GM18526 (cell line): Measurements from ENCODE around the gene GPR68.

Experiments used
- POLR2A ChIP-seq: IDR thresholded peaks from 3 replicates; pipeline ENCODE4 v1.6.1; 2011; ENCODE audit not compliant: insufficient read length; ENCODE audit errors: extremely low read depth

Gene GPR68

GRCh38 chr14:91261986-91262549 lies 17.6 kb upstream of the GPR68 start:
- no peak for TF ChIP-seq POLR2A

- TF ChIP-seq POLR2A: no peak
Observed at GRCh38 chr14:91261115-91261514, 16.6 kb upstream of the GPR68 start.

GRCh38 chr14:91258876-91259275 lies 14.4 kb upstream of the GPR68 start:
- no peak for TF ChIP-seq POLR2A

DNA sequence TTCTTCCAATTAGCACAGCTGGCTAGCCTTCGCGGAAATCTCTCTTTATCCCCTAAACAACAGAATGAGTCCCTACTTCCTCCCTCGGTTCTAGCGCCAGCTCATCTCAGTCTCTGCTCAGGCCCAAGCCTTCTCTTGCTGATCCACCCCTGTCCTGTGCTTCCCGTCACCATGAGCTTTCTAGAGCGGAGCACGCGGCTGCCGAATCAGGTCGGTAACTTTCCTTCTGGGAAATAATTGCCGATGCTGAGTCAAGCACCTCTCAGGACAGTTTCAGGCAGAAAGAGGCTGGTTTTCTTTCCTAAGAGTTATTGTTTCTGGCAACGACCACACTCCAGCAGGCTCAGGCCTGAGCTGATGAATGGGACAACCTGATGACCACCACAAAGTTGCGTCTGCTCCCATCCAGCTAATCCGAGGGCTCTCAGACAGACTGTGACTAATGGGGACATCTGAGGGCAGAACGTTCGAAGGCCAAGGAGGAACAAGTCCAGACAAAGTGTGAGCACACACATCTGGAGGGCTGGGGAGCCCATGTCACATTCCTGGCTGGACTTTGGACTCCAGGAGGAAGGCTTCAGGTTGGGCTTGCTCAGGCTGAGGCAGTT lies 13.6 kb upstream of the GPR68 start:
- TF ChIP-seq POLR2A: no peak

- no peak for TF ChIP-seq POLR2A
Observed at GRCh38 chr14:91257328-91258010, 13.0 kb upstream of the GPR68 start.

DNA sequence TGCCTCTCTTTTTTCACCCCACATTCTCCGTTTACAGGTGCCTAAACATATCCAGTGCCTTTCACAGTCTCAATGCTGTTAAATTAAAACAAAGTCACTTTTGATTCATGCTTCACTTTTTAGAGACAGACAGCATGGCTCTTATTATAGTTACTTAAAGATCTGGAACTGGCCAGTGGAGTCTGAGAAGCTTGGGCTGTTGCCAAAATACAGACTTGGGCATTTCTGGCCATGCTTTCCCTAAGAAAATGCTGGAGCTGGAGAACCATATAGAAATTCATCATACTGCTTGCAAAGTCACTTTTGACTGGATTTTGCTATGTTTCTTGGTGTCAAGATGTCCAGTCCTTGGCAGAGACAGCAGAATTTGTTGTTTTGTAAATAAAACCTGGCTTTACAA lies 12.2 kb upstream of the GPR68 start:
- TF ChIP-seq POLR2A: no peak

DNA sequence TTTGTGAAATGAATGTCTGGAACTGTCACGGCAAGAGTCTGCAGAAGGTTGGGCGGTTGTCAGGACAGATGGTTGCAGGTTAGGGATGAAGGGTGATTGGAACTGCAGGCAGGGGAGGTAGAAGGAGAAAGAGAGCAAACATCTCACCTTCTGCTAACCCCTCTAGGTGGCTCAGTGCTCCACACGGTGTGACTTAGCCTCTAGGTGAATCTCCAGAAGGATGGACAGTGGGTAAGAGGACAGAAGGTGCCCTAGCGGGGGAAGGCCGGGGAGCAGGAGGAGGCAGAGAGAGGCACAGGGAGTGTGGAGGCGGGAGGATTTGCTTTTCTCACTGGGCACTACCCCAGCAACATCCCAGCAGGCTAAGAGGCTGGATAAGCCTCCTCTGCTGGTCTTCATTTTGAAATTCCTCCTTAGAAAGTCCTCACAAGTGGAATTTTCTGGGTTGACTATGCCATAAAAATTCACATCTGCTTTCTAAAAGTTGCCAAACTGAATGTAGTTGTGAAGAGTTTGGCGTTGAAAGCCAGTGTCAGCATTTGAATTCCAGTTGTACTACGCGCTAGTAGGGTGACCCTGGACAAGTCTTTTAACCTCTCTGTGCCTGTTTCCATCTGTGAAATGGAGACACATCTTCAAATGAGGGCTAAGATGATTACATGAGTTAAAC lies 10.7 kb upstream of the GPR68 start:
- TF ChIP-seq POLR2A: no peak

GRCh38 chr14:91254461-91254860 lies 10.0 kb upstream of the GPR68 start:
- no peak for TF ChIP-seq POLR2A

- no peak for TF ChIP-seq POLR2A
Observed at GRCh38 chr14:91253795-91254323, 9.4 kb upstream of the GPR68 start.

DNA sequence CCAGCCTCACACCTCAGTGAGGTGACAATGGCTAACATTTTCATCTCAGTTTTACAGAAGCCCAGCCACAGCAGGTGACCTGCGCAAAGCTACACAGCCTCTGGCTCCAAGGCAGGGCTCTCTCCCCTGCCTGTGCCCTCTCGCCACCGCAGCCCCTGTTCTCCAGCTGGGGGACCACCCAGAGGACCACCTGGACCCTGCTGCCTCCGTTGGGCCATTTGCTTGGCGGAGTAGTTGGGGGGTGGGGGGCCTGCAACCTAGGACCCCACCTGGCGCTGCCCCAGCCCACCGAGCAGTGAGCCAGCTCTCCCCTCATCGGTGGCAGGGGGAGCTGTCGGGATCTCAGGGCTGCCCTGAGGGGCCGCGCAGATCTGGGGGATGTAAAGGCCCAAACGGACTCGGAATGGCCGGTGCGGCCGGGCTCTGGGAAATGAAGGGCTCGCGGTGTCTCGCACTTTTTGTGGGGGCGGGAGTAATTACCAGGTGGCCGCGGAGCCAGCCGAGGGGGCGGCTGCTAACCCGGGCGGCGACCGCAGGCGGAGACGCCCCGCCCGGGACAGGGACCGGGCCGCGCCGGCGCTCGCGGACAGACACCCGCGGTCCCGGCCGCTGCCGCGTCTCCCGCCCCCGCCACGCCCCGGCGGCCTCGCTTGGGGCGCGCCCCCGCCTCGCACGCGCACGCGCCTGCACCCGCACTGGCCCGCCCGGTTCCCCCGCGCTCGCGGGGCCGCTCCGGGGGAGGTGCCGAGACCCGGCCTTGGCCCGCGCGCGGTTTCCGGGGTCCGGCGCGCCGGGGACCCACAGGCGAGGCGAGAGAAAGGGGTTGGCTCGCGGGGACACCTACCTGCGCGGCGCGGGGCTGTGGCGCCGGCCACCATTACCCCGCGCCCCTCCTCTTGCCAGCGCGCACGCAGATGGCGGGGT lies 8.6 kb upstream of the GPR68 start:
- no peak for TF ChIP-seq POLR2A

- no peak for TF ChIP-seq POLR2A
Observed at GRCh38 chr14:91250912-91251311, 6.4 kb upstream of the GPR68 start.

DNA sequence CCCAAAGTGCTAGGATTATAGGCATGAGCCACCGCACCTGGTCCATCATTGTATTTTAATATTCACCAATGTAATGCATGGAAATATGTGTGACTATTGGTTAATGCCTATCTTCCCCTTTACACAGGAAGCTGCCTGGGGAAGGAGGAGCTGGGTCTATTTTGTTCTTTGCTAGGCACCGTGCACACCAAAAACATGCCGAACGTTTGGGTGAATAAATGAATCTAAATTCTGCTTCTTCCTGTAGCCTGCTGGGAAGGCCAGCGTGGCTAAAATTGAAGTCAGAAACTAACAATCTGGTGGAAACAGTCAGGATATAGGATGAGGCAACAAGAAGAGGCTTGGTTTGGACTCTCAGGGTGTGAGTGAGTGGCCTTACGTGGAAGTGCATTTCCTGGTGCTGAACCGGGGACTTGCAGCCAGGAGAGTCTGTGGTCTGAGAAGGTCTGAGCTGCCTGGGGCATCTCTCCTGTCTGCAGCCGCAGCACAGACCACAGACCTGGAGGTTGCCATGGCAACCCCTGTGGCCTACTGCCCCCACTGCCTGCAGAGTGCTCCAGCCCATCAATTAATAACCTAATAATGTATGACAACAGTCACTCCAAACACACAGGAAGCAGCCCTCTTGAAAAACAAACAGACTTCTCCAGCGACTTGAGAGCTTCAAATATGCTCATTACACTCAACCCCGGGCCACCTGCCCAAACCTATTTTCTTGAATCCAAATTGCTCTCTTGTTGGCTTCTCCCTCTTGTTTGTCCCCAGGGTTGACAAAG lies 5.5 kb upstream of the GPR68 start:
- no peak for TF ChIP-seq POLR2A

DNA sequence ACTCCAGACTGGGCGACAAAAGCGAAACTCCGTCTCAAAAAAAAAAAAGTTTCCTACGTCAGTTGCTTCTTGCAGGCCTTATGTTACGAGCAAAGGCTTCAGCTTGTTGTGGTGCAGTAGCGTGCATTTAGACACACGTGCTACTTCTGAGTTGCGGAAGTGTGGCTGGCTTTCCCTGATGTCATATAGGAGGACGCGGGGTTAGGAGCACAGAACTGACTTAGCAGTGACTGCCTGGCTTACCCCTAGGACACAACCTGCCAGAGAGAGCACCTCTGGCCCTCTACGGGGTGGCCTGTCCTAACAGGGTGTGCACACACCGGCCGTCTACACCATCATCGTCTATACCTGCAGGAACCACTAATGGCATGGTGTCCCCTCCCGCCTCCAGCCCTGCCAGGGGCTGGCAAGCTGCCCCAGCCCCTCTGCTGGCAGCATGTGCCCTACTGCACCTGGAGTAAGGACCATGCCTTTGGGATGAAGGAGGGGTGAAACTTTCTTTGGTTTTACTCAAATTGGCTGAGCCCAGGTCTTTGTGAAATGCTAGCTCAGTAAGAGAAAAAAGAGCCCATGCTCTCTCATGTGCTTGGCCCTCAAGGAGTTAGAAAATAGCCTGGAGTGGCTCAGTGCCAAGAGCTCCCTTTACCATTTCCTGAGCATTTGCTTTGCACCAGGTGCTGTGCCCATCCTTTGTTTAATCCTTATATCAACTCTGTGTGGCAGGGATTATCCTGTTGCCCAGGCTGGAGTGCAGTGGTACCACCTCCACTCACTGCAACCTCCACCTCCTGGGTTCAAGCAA lies 1.7 kb upstream of the GPR68 start:
- no peak for TF ChIP-seq POLR2A

DNA sequence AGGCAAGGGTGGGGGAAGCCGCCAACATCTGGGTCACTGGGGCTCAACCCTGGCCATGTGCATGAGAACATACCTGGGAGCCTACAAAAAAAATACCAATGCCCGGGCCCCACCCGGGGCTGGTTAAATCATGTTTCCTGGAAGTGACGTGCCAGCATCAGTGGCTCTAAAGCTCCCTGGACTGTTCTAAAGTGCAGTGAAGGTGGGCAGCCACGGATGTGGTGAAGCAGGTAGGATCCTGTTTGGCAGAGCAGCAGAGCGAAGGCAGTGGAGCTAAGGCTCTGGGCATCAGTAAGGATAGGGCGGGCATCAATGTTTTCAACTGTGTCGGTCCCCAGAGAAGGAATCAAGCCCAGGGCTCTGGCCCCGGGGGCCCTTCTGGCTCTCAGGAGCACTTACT lies 525 bp upstream of the GPR68 start:
- TF ChIP-seq POLR2A: no peak

GRCh38 chr14:91243074-91243471 lies 1.4 kb downstream of the GPR68 start:
- no peak for TF ChIP-seq POLR2A
